SK-N-SH (cell line): ENCODE data around the gene ACOT4. TPM values are rescaled to one million over a fixed set of nuclear protein-coding genes. Genes with fewer than 3 reads are reported as not detected.

Experiments used
- CTCF ChIA-PET: fragments of 300-600, 350-600 bp; formaldehyde crosslinking; extraction: SDS; loops from one replicate; lab custom pipeline; 2021; lab: Yijun Ruan, JAX
- POLR2A ChIA-PET: fragments of 350-600 bp; sonication (Branson Sonifier 250); formaldehyde crosslinking; extraction: SDS; loops from one replicate; lab custom pipeline; 2020; ENCODE audit warnings: antibody characterized with exemption, inconsistent platforms; lab: Yijun Ruan, JAX
- DNase-seq: peaks from one replicate; pipeline ENCODE4 v3.0.0; 2012
- H2AFZ ChIP-seq: fragments of 200-600 bp; sonication (generic); 2 replicates; pipeline ENCODE4 v1.8.1; 2016; ENCODE audit warnings: antibody characterized with exemption, mild to moderate bottlenecking, low read depth
- H3F3A ChIP-seq: fragments of 200-600 bp; sonication (generic); replicated peaks from 2 replicates; pipeline ENCODE3; 2016; ENCODE audit warnings: antibody characterized with exemption, mild to moderate bottlenecking; ENCODE audit not compliant: insufficient read depth
- H3K27ac ChIP-seq, 2 experiments: fragments of 200-500 bp in 1 of 2; fragments of 200-600 bp in 1 of 2; sonication (Bioruptor generic) in 1 of 2; sonication (generic), shearing (Covaris generic) in 1 of 2; 2 replicates each; pipeline versions ENCODE4 v1.5.1 to v1.6.1; 2014 to 2016; ENCODE audit warnings: low read depth in 2 of 2, inconsistent platforms in 1 of 2, low read length in 1 of 2, mild to moderate bottlenecking in 1 of 2, mixed read lengths in 1 of 2
- H3K27me3 ChIP-seq: fragments of 200-600 bp; sonication (generic), shearing (Covaris generic); 2 replicates; pipeline ENCODE4 v1.6.1; 2016; ENCODE audit warnings: mixed run types; ENCODE audit not compliant: insufficient read depth
- H3K36me3 ChIP-seq, 2 experiments: fragments of 200-500 bp in 1 of 2; fragments of 200-600 bp in 1 of 2; sonication (Bioruptor generic) in 1 of 2; sonication (generic) in 1 of 2; replicated peaks in 1 of 2; 2 replicates each; pipeline versions ENCODE3 to v1.5.1; 2014 to 2016; ENCODE audit warnings: low read length in 1 of 2, mild to moderate bottlenecking in 1 of 2; ENCODE audit not compliant: insufficient read depth in 2 of 2, control insufficient read depth in 1 of 2
- H3K4me1 ChIP-seq, 2 experiments: fragments of 200-500 bp in 1 of 2; fragments of 200-600 bp in 1 of 2; sonication (Bioruptor generic) in 1 of 2; sonication (generic), shearing (Covaris generic) in 1 of 2; 2 replicates each; pipeline versions ENCODE4 v1.5.1 to v1.6.1; 2014 to 2016; ENCODE audit warnings: low read depth in 1 of 2, low read length in 1 of 2, mixed run types in 1 of 2; ENCODE audit not compliant: insufficient read depth in 2 of 2, control insufficient read depth in 1 of 2
- H3K4me2 ChIP-seq: fragments of 200-600 bp; sonication (generic), shearing (Covaris generic); 2 replicates; pipeline ENCODE4 v1.6.1; 2017; ENCODE audit warnings: mixed run types
- H3K4me3 ChIP-seq, 2 experiments: fragments of 200-500 bp in 1 of 2; fragments of 200-600 bp in 1 of 2; sonication (Bioruptor generic) in 1 of 2; sonication (generic), shearing (Covaris generic) in 1 of 2; 2 replicates each; pipeline versions ENCODE4 v1.5.1 to v1.8.1; 2014 to 2016; ENCODE audit warnings: low read depth in 2 of 2, inconsistent platforms in 1 of 2, low read length in 1 of 2, mild to moderate bottlenecking in 1 of 2, mixed read lengths in 1 of 2, moderate library complexity in 1 of 2
- H3K79me2 ChIP-seq: fragments of 200-600 bp; sonication (generic); 2 replicates; pipeline ENCODE4 v1.8.1; 2017; ENCODE audit warnings: mild to moderate bottlenecking; ENCODE audit not compliant: insufficient read depth
- H3K9ac ChIP-seq: fragments of 200-600 bp; sonication (generic); 2 replicates; pipeline ENCODE4 v1.6.1; 2017; ENCODE audit warnings: mixed run types
- H3K9me2 ChIP-seq: fragments of 200-600 bp; sonication (generic); 2 replicates; pipeline ENCODE4 v1.6.1; 2017; ENCODE audit warnings: mixed run types
- H3K9me3 ChIP-seq: fragments of 200-600 bp; sonication (generic); 2 replicates; pipeline ENCODE4 v1.6.1; 2017; ENCODE audit warnings: mixed run types, mild to moderate bottlenecking, moderate library complexity
- H4K20me1 ChIP-seq: fragments of 200-600 bp; sonication (generic); 2 replicates; pipeline ENCODE4 v1.6.1; 2017; ENCODE audit warnings: mild to moderate bottlenecking, mixed run types; ENCODE audit not compliant: insufficient read depth
- CTCF ChIP-seq: fragments of 200-600 bp; sonication (generic); IDR thresholded peaks from 2 replicates; pipeline ENCODE4 v1.6.1; 2017; ENCODE audit warnings: antibody characterized with exemption, mild to moderate bottlenecking, moderate library complexity
- EP300 ChIP-seq, 2 experiments: IDR thresholded peaks; 2 replicates each; pipeline versions ENCODE4 v1.4.0 to v1.6.1; 2012; ENCODE audit warnings: borderline replicate concordance in 1 of 2, low read depth in 1 of 2, low read length in 1 of 2
- EZH2phosphoT487 ChIP-seq: fragments of 200-600 bp; sonication (generic); IDR thresholded peaks from 2 replicates; pipeline ENCODE4 v1.6.1; 2017; ENCODE audit warnings: low read depth, mixed run types, mild to moderate bottlenecking, antibody characterized with exemption, moderate library complexity, borderline replicate concordance
- MXI1 ChIP-seq: IDR thresholded peaks from 2 replicates; pipeline ENCODE4 v1.6.1; 2012; ENCODE audit warnings: mild to moderate bottlenecking, low read depth, low read length, improper control_type of control experiment
- RCOR1 ChIP-seq: fragments of 150-350 bp; IDR thresholded peaks from 2 replicates; pipeline ENCODE4 v1.6.1; 2017; ENCODE audit warnings: antibody characterized with exemption, low read length
- SMC3 ChIP-seq: IDR thresholded peaks from 2 replicates; pipeline ENCODE4 v1.6.1; 2012; ENCODE audit warnings: low read depth, low read length, improper control_type of control experiment
- TAF1 ChIP-seq: IDR thresholded peaks from 2 replicates; pipeline ENCODE4 v1.6.1; 2012; ENCODE audit warnings: low read depth, mild to moderate bottlenecking, low read length, moderate library complexity, borderline replicate concordance
- TEAD4 ChIP-seq: IDR thresholded peaks from 2 replicates; pipeline ENCODE4 v1.4.0; 2012; ENCODE audit warnings: mild to moderate bottlenecking, borderline replicate concordance; ENCODE audit not compliant: insufficient read depth
- WGBS: methylation state at CpG from one replicate; pipeline ENCODE4 v1.1.6; 2017; ENCODE audit warnings: low lambda C conversion rate; 5-methylcytosine and 5-hydroxymethylcytosine counted together
- polyA plus RNA-seq, 3 experiments: library from polyadenylated mRNA; depleted of rRNA; stranded (reverse); fragments of >200 nt; gene quantifications; 2 replicates each; pipeline ENCODE4 v1.2.3, GENCODE V29; 2012
- TF ChIP-seq, protein P1 (sequence below): fragments of 150-350 bp; IDR thresholded peaks from 2 replicates; pipeline ENCODE4 v1.6.1; 2017; ENCODE audit warnings: antibody characterized with exemption, low read length, low read depth, borderline replicate concordance
- TF ChIP-seq, protein P2 (sequence below): IDR thresholded peaks from 2 replicates; pipeline ENCODE4 v1.4.0; 2012; ENCODE audit warnings: low read depth, borderline replicate concordance

Gene ACOT4
- polyA plus RNA-seq, 1 of the 3 experiments (the other 2 are of a cell fraction), result 0.12 TPM

DNA sequence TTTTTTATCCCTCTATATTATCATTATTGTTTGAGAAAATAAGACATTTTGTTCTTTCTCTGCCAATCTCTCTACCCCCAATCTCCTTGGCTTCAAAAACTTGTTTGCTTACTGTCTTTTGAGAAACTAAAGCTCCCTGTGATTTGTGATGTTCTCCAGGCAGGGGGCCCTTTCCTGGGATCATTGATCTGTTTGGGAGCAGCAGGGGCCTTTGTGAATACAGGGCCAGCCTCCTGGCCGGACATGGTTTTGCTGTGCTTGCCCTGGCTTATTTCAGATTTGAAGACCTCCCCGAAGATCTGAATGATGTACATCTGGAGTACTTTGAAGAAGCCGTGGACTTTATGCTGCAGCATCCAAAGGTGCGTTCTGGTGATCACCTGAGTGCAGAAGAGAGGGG is 25.2 kb downstream of the ACOT4 start:
- ChIA-PET POLR2A (no interaction called here), CTCF (no interaction called here)

GRCh38 chr14:73619524-73619923 is 27.9 kb downstream of the ACOT4 start:
- H4K20me1 ChIP-seq, result no peaks in the 10 kb centered on the region
- H3F3A ChIP-seq, result no peaks in the 10 kb centered on the region
- 64% methylated on average over 1 of the region's 1 CpG for WGBS
- no peak overlapping the region for H2AFZ ChIP-seq
- no peaks in the 10 kb centered on the region for H3K9me2 ChIP-seq
- no peak overlapping the region for H3K9ac ChIP-seq
- CTCF ChIA-PET, result interaction anchor here (1.0 to 2.9 kb wide), 2 partner anchors 14 to 15 kb away, joined by 3 to 14 read pairs; no protein-coding TSS in a partner anchor
- no peaks in the 10 kb centered on the region for H3K36me3 ChIP-seq
- no peak overlapping the region for H3K27ac ChIP-seq
- no peaks in the 10 kb centered on the region for H3K79me2 ChIP-seq
- no peak overlapping the region for H3K4me2 ChIP-seq
- POLR2A ChIA-PET, result no interaction called here
- H3K9me3 ChIP-seq, result no peaks in the 10 kb centered on the region
- H3K4me1 ChIP-seq, result no peaks in the 10 kb centered on the region
- H3K4me3 ChIP-seq, result no peak overlapping the region
- DNase-seq, result no peak
- no peaks in the 10 kb centered on the region for H3K27me3 ChIP-seq
- TF ChIP-seq, protein P1, sequence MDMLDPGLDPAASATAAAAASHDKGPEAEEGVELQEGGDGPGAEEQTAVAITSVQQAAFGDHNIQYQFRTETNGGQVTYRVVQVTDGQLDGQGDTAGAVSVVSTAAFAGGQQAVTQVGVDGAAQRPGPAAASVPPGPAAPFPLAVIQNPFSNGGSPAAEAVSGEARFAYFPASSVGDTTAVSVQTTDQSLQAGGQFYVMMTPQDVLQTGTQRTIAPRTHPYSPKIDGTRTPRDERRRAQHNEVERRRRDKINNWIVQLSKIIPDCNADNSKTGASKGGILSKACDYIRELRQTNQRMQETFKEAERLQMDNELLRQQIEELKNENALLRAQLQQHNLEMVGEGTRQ, result no peak
- TF ChIP-seq CTCF, result no peak

More for the DNA sequence above, 25.2 kb downstream of the ACOT4 start:
- TF ChIP-seq SMC3 (no peak), EZH2phosphoT487 (no peak)
- TF ChIP-seq, protein P2, sequence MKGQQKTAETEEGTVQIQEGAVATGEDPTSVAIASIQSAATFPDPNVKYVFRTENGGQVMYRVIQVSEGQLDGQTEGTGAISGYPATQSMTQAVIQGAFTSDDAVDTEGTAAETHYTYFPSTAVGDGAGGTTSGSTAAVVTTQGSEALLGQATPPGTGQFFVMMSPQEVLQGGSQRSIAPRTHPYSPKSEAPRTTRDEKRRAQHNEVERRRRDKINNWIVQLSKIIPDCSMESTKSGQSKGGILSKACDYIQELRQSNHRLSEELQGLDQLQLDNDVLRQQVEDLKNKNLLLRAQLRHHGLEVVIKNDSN, result no peak
- TF ChIP-seq, all 33 proteins: peak for 0
- no peak overlapping the region for H3K27ac ChIP-seq
- no peaks in the 10 kb centered on the region for H3K9me2 ChIP-seq
- H2AFZ ChIP-seq, result no peak overlapping the region
- H3K9me3 ChIP-seq, result no peaks in the 10 kb centered on the region
- H3K27me3 ChIP-seq, result no peaks in the 10 kb centered on the region
- H3K4me2 ChIP-seq, result no peak overlapping the region
- no peaks in the 10 kb centered on the region for H3K36me3 ChIP-seq
- no peak for DNase-seq
- H4K20me1 ChIP-seq, result no peaks in the 10 kb centered on the region
- peaks cover 11% of the 10 kb centered on the region for H3F3A ChIP-seq
- H3K4me3 ChIP-seq, result no peak overlapping the region
- 49% methylated on average over 4 of the region's 4 CpGs for WGBS
- no peak overlapping the region for H3K9ac ChIP-seq
- H3K79me2 ChIP-seq, result no peaks in the 10 kb centered on the region
- H3K4me1 ChIP-seq, result no peaks in the 10 kb centered on the region

GRCh38 chr14:73620268-73620667 is 28.6 kb downstream of the ACOT4 start:
- Histone ChIP-seq H2AFZ (no peak overlapping the region), H3K4me2 (no peak overlapping the region), H3K4me1 (no peaks in the 10 kb centered on the region), H3K9me2 (no peaks in the 10 kb centered on the region), H3K27me3 (no peaks in the 10 kb centered on the region), H3K27ac (no peak overlapping the region), H4K20me1 (no peaks in the 10 kb centered on the region), H3K9ac (no peak overlapping the region), H3K9me3 (no peaks in the 10 kb centered on the region), H3K4me3 (no peak overlapping the region), H3F3A (no peaks in the 10 kb centered on the region), H3K79me2 (no peaks in the 10 kb centered on the region), H3K36me3 (no peaks in the 10 kb centered on the region)
- TF ChIP-seq MXI1, result no peak
- no peak for TF ChIP-seq RCOR1
- no peak for TF ChIP-seq EP300 (IDR thresholded peaks at IDR 0.05; ENCODE audit: borderline replicate concordance in 1 of 2, low read depth in 1 of 2, low read length in 1 of 2)
- TF ChIP-seq, protein P2, result no peak
- TF ChIP-seq TEAD4, result no peak
- TF ChIP-seq TAF1, result no peak
- ChIA-PET CTCF (interaction anchor here (2.9 kb wide), 1 partner anchor 13 kb away, joined by 14 read pairs; no protein-coding TSS in a partner anchor), POLR2A (no interaction called here)
- 68% methylated on average over 10 of the region's 10 CpGs for WGBS
- no peak for DNase-seq
